HG02884 (cell line): ENCODE data around the gene TWNK.
A peak's percentile ranks its signal among the peaks of the same experiment; 100 is the strongest.

Experiments
- ATAC-seq: cut with Tn5 transposase; IDR thresholded peaks from one replicate; pipeline ENCODE4 v1.9.1; 2021; ENCODE audit warnings: mild to moderate bottlenecking, moderate library complexity; ENCODE audit not compliant: unreplicated experiment

TWNK gene

GRCh38 chr10:100986952-100987684 lies at the start of gene TWNK, which contains the start of gene MRPL43:
Gene TWNK, plus strand, starts transcription at chr10:100987543. Its CDS starts 668 bp downstream, at chr10:100988211.
Gene MRPL43, minus strand, starts transcription at chr10:100987497. Its CDS starts 54 bp downstream, at chr10:100987443.
- peak; percentile 81 for ATAC-seq

GRCh38 chr10:100939763-100940344 lies 47.5 kb upstream of the TWNK start:
- no peak for ATAC-seq

GRCh38 chr10:100942229-100942628 lies 45.1 kb upstream of the TWNK start:
- ATAC-seq: no peak

GRCh38 chr10:100943508-100943907 lies 43.8 kb upstream of the TWNK start:
- no peak for ATAC-seq

- ATAC-seq: no peak
Measured at GRCh38 chr10:100945754-100946153, 41.6 kb upstream of the TWNK start.

GRCh38 chr10:100948916-100949315 lies 38.4 kb upstream of the TWNK start:
- no peak for ATAC-seq

GRCh38 chr10:100960251-100960650 lies 27.1 kb upstream of the TWNK start:
- ATAC-seq: no peak

GRCh38 chr10:100962351-100963080 lies 24.8 kb upstream of the TWNK start:
- ATAC-seq: no peak

- no peak for ATAC-seq
Measured at GRCh38 chr10:100963826-100964225, 23.5 kb upstream of the TWNK start.

GRCh38 chr10:100965820-100966219 lies 21.5 kb upstream of the TWNK start:
- no peak for ATAC-seq

- no peak for ATAC-seq
Measured at GRCh38 chr10:100966887-100967286, 20.5 kb upstream of the TWNK start.

- no peak for ATAC-seq
Measured at GRCh38 chr10:100967332-100967731, 20.0 kb upstream of the TWNK start.

- no peak for ATAC-seq
Measured at GRCh38 chr10:100968062-100968736, 19.1 kb upstream of the TWNK start.

GRCh38 chr10:100968863-100969186 lies 18.5 kb upstream of the TWNK start:
- no peak for ATAC-seq

- no peak for ATAC-seq
Measured at GRCh38 chr10:100969187-100970075, 17.9 kb upstream of the TWNK start, which contains the start of gene SEMA4G. Gene SEMA4G, plus strand, starts transcription at chr10:100969504. Its CDS starts 3,409 bp downstream, at chr10:100972913.

GRCh38 chr10:100970076-100970913 lies 17.0 kb upstream of the TWNK start:
- no peak for ATAC-seq

- ATAC-seq: no peak
Measured at GRCh38 chr10:100970914-100971811, 16.2 kb upstream of the TWNK start.

- ATAC-seq: no peak
Measured at GRCh38 chr10:100972115-100972903, 15.0 kb upstream of the TWNK start.
